Suprapubic skin (tissue), 4 donors: ENCODE measurements around the gene LMAN1L. TPM values are rescaled to one million over a fixed set of nuclear protein-coding genes. Genes with fewer than 3 reads are reported as not detected.

Experiments used
- DNase-seq, 2 donors: peaks; one replicate each; pipeline ENCODE4 v3.0.0-alpha.2; 2019; ENCODE audit warnings: low spot score in 2 of 2
- H3K27ac ChIP-seq: fragments of 200-600 bp; sonication (generic); one replicate; pipeline ENCODE4 v1.5.1; 2019
- H3K27me3 ChIP-seq: fragments of 200-600 bp; sonication (generic); one replicate; pipeline ENCODE4 v1.5.1; 2019
- H3K36me3 ChIP-seq: fragments of 200-600 bp; sonication (generic); one replicate; pipeline ENCODE4 v1.5.1; 2019
- H3K4me1 ChIP-seq: fragments of 200-600 bp; sonication (generic); one replicate; pipeline ENCODE4 v1.5.1; 2019
- H3K4me3 ChIP-seq: fragments of 200-600 bp; sonication (generic); one replicate; pipeline ENCODE4 v1.5.1; 2019; ENCODE audit warnings: mild to moderate bottlenecking
- H3K9me3 ChIP-seq: fragments of 200-600 bp; sonication (generic); one replicate; pipeline ENCODE4 v1.5.1; 2019
- EP300 ChIP-seq: sonication (generic); formaldehyde crosslinking; IDR thresholded peaks from one replicate; pipeline ENCODE4 v1.6.1; 2017; ENCODE audit warnings: antibody characterized with exemption
- POLR2A ChIP-seq, 2 donors: fragments of 450-650 bp; IDR thresholded peaks; one replicate each; pipeline ENCODE4 v1.6.1; 2017; ENCODE audit warnings: antibody characterized with exemption in 2 of 2, mild to moderate bottlenecking in 2 of 2, moderate library complexity in 2 of 2
- POLR2AphosphoS5 ChIP-seq, 3 donors: sonication (generic); formaldehyde crosslinking; IDR thresholded peaks; one replicate each; pipeline ENCODE4 v1.6.1; 2017; ENCODE audit warnings: antibody characterized with exemption in 3 of 3
- WGBS: methylation state at CpG from one replicate; pipeline ENCODE4 v1.1.5; 2018; 5-methylcytosine and 5-hydroxymethylcytosine counted together
- total RNA-seq, 4 donors: library from RNA; depleted of rRNA; stranded (reverse); fragments of >200 nt; gene quantifications; one replicate each; pipeline ENCODE4 v1.1.0, GENCODE V29; 2016
- TF ChIP-seq, protein P1 (sequence below), 2 donors: fragments of 200-600 bp in 1 of 2; fragments of 450-650 bp in 1 of 2; sonication (generic) in 1 of 2; IDR thresholded peaks; one replicate each; pipeline ENCODE4 v1.5.1; 2016 to 2019; ENCODE audit warnings: antibody characterized with exemption in 2 of 2, mild to moderate bottlenecking in 1 of 2, moderate library complexity in 1 of 2

LMAN1L gene
- total RNA-seq, 4 donors from 2014 or later, result 0.42 TPM; not detected in 3

DNA sequence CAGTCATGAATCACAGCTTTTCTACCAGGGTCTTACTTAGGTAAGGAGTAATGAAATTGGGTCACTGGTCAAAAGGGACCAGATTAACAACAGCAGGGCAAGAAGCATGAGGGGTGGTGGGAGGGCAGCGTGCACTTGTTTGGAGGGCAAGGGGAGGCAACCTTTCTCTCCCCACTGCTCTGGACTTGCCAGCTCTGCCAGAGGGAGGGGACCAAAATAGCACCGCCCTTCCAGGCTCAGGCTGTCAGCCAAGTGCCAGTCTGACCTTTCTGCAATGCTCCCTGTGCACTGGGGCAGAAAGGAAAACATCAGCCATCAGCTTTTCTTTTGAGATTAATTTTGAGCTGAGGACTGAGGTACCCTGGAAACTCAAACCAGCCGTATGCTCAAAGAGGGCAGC is 34.8 kb downstream of the LMAN1L start:
- Histone ChIP-seq H3K27ac (no peak overlapping the region), H3K27me3 (no peaks in the 10 kb centered on the region), H3K4me3 (no peak overlapping the region), H3K9me3 (no peaks in the 10 kb centered on the region), H3K4me1 (peaks cover 23% of the 10 kb centered on the region), H3K36me3 (peaks cover 74% of the 10 kb centered on the region)
- no peak for DNase-seq
- WGBS, result 80% methylated on average over 1 of the region's 3 CpGs
- TF ChIP-seq POLR2A (IDR thresholded peaks at IDR 0.05) (no peak), POLR2AphosphoS5 (IDR thresholded peaks at IDR 0.05) (no peak), EP300 (no peak)
- TF ChIP-seq, protein P1, sequence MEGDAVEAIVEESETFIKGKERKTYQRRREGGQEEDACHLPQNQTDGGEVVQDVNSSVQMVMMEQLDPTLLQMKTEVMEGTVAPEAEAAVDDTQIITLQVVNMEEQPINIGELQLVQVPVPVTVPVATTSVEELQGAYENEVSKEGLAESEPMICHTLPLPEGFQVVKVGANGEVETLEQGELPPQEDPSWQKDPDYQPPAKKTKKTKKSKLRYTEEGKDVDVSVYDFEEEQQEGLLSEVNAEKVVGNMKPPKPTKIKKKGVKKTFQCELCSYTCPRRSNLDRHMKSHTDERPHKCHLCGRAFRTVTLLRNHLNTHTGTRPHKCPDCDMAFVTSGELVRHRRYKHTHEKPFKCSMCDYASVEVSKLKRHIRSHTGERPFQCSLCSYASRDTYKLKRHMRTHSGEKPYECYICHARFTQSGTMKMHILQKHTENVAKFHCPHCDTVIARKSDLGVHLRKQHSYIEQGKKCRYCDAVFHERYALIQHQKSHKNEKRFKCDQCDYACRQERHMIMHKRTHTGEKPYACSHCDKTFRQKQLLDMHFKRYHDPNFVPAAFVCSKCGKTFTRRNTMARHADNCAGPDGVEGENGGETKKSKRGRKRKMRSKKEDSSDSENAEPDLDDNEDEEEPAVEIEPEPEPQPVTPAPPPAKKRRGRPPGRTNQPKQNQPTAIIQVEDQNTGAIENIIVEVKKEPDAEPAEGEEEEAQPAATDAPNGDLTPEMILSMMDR (IDR thresholded peaks at IDR 0.05), result no peak

DNA sequence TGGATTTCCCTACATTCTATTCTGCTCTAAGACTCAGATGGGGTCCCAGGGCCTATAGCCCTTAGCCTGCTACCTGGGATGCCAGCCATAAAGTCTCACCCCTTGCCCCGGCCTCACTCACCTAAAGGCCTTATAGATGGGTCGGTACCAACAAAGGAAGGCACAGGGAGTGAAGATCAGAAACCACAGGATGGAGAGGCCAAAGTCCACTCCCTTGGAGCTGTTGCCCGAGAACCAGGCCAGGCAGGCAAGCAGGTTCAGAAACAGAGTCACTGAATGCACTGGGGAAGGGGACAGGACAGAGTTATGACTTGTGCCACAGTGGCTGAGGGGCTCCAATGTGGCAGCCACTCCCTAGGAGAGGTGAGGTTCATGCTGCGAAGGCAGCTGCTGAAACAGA is 37.8 kb downstream of the LMAN1L start:
- Histone ChIP-seq H3K27me3 (no peaks in the 10 kb centered on the region), H3K4me1 (peaks cover 16% of the 10 kb centered on the region), H3K27ac (no peak overlapping the region), H3K9me3 (no peaks in the 10 kb centered on the region), H3K4me3 (no peak overlapping the region), H3K36me3 (peaks cover 81% of the 10 kb centered on the region)
- DNase-seq, result no peak
- TF ChIP-seq, protein P1 (IDR thresholded peaks at IDR 0.05), result no peak
- TF ChIP-seq EP300, result no peak
- TF ChIP-seq POLR2AphosphoS5 (IDR thresholded peaks at IDR 0.05), result no peak
- TF ChIP-seq POLR2A (IDR thresholded peaks at IDR 0.05), result no peak
- WGBS, result 100% methylated on average over 4 of the region's 4 CpGs

DNA sequence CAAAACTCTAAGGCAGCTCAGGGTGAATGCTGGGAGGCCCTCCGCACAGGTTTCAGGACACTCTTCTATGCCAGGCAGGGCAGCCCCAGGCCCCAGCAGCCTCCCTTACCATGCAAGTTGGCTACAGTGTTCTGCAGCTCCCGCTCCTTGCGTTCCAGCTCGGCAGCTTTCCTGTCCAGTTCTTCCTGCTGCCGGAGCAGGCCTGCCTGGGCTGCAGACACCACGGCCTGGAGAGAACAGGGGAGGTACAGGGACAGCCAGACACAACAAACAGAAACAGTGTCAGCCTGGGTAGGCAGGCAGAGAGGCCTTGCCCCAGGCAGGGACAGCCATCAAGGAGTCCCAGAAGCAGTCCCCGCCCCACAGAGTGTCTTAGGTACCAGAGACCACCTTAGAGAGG is 39.3 kb downstream of the LMAN1L start:
- Histone ChIP-seq H3K27ac (no peak overlapping the region), H3K4me3 (no peak overlapping the region), H3K27me3 (no peaks in the 10 kb centered on the region), H3K36me3 (peaks cover 69% of the 10 kb centered on the region), H3K4me1 (peaks cover 29% of the 10 kb centered on the region), H3K9me3 (no peaks in the 10 kb centered on the region)
- TF ChIP-seq, protein P1 (IDR thresholded peaks at IDR 0.05), result no peak
- TF ChIP-seq POLR2A (IDR thresholded peaks at IDR 0.05) (no peak), EP300 (no peak), POLR2AphosphoS5 (IDR thresholded peaks at IDR 0.05) (no peak)
- 77% methylated on average over 7 of the region's 7 CpGs for WGBS
- DNase-seq, result no peak

DNA sequence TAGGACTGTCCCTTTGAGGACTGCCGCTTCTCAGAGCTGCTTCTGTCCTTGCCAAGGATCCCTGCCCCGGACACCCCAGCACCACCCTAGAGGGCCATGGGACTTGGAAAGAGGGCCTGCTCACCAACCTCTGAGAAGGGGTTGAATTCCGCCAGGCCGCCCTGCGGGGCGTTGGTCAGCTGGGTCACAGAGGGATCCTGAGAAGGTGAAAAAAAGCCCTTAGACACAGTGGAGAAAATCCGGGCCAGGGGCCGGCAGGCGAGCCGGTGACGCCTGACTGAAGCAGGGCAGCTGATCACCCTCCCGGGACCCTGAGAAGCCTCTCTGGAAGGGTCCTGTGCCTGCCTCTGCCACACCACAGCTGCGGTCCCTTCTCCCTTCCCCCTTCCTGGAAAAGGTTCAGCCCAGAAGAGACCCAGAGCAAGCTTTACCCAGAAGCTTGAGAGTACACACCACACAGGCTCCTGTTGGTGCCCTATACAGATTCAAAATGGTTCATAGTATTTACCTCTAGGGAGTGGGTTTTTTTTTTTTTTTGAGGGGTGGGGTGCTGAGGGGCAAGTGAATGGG is 41.9 kb downstream of the LMAN1L start:
- WGBS, result 91% methylated on average over 10 of the region's 13 CpGs
- Histone ChIP-seq H3K36me3 (peaks cover 47% of the 10 kb centered on the region), H3K9me3 (no peaks in the 10 kb centered on the region), H3K27me3 (no peaks in the 10 kb centered on the region), H3K27ac (no peak overlapping the region), H3K4me3 (no peak overlapping the region), H3K4me1 (peaks cover 52% of the 10 kb centered on the region)
- TF ChIP-seq, protein P1 (IDR thresholded peaks at IDR 0.05), result no peak
- TF ChIP-seq EP300 (no peak), POLR2AphosphoS5 (IDR thresholded peaks at IDR 0.05) (no peak), POLR2A (IDR thresholded peaks at IDR 0.05) (no peak)
- no peak for DNase-seq

DNA sequence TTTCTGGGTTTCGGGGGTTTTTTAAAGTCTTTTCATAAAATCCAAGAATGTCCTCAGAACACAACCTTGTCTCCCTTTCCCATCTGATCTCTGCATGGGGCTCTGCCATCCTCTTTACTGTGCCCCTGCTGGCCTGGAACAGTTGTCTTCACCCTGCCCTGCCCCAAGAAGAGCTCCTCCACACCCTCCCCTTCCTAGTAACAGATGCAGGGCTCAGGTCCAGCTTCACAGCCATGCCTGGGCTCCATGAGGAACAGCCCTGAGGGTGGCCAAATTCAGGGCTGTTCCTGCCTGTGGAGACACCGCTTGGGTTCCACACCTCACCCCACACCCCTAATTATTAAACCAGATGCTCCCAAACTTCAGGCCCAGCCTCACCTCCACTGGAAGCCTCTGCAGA is 43.2 kb downstream of the LMAN1L start:
- Histone ChIP-seq H3K4me3 (no peak overlapping the region), H3K36me3 (peaks cover 33% of the 10 kb centered on the region), H3K4me1 (peaks cover 56% of the 10 kb centered on the region), H3K27ac (no peak overlapping the region), H3K27me3 (no peaks in the 10 kb centered on the region), H3K9me3 (no peaks in the 10 kb centered on the region)
- 55% methylated on average over 2 of the region's 2 CpGs for WGBS
- TF ChIP-seq, protein P1 (IDR thresholded peaks at IDR 0.05), result no peak
- no peak for TF ChIP-seq EP300
- TF ChIP-seq POLR2AphosphoS5 (IDR thresholded peaks at IDR 0.05), result no peak
- TF ChIP-seq POLR2A (IDR thresholded peaks at IDR 0.05), result no peak
- no peak for DNase-seq
